Kidney (tissue), 14 donors: ENCODE data around the gene SRRM1. TPM values are rescaled to one million over a fixed set of nuclear protein-coding genes. Genes with fewer than 3 reads are reported as not detected.

ENCODE experiments used
- DNase-seq, 5 donors: peaks; one replicate each; pipeline ENCODE4 v3.0.0-alpha.2; 2013 to 2020
- FAIRE-seq: peaks from 2 replicates; lab custom pipeline; 2012; peaks lifted over from hg19 to GRCh38; lab: Jason Lieb, UNC
- H3K27ac ChIP-seq, 2 donors: one replicate each; pipeline ENCODE4 v1.7.0; 2013; ENCODE audit warnings: low read depth in 2 of 2, low read length in 2 of 2, inconsistent platforms in 1 of 2
- H3K27me3 ChIP-seq: one replicate; pipeline ENCODE4 v1.7.1; 2013; ENCODE audit warnings: low read length, inconsistent platforms; ENCODE audit not compliant: control insufficient read depth, insufficient read depth
- H3K36me3 ChIP-seq, 3 donors: one replicate each; pipeline versions ENCODE4 v1.7.0 to v1.7.1; 2013; ENCODE audit warnings: low read length in 3 of 3, control low read depth in 1 of 3, inconsistent platforms in 1 of 3; ENCODE audit not compliant: insufficient read depth in 3 of 3, control insufficient read depth in 2 of 3
- H3K4me1 ChIP-seq, 3 donors: one replicate each; pipeline versions ENCODE4 v1.7.0 to v1.7.1; 2013; ENCODE audit warnings: low read length in 3 of 3, inconsistent platforms in 1 of 3, low read depth in 1 of 3; ENCODE audit not compliant: control insufficient read depth in 2 of 3, insufficient read depth in 2 of 3
- H3K4me3 ChIP-seq, 3 donors: one replicate each; pipeline versions ENCODE4 v1.7.0 to v1.8.1; 2013; ENCODE audit warnings: low read length in 3 of 3, control low read depth in 1 of 3, inconsistent platforms in 1 of 3
- H3K9ac ChIP-seq, 3 donors: one replicate each; pipeline versions ENCODE4 v1.7.0 to v1.7.1; 2013; ENCODE audit warnings: low read length in 3 of 3, control low read depth in 1 of 3, inconsistent platforms in 1 of 3
- H3K9me3 ChIP-seq, 3 donors: one replicate each; pipeline versions ENCODE4 v1.7.0 to v1.7.1; 2013; ENCODE audit warnings: low read length in 3 of 3, control low read depth in 1 of 3, inconsistent platforms in 1 of 3; ENCODE audit not compliant: control insufficient read depth in 2 of 3, insufficient read depth in 1 of 3
- intact Hi-C: fragments of 100-400 bp; cut with DNase I; formaldehyde crosslinking; loops from one replicate; pipeline ENCODE4 v1.11.1; 2022
- polyA plus RNA-seq: library from polyadenylated mRNA; stranded (reverse); fragments of 350-450 nt; fragmentation: Illumina TruSeq; extraction: RNeasy Lipid Tissue Mini Kit (QIAGEN cat#74804); gene quantifications from one replicate; pipeline ENCODE4 v1.2.3, GENCODE V29; 2014; ENCODE audit warnings: low read depth, low replicate concordance; ENCODE audit not compliant: insufficient read depth
- total RNA-seq: library from RNA; stranded (reverse); fragmentation: NEBNext Ultra II Directional; extraction: Animal tissue kit (Norgen Biotek cat#: 25700); gene quantifications from one replicate; pipeline ENCODE4 v1.2.1, GENCODE V29; 2021
- TF ChIP-seq, protein P1 (sequence below): IDR thresholded peaks from 3 replicates; pipeline ENCODE4 v1.5.1; 2012; ENCODE audit warnings: mild to moderate bottlenecking, moderate library complexity, borderline replicate concordance; ENCODE audit not compliant: insufficient read depth; ENCODE audit errors: extremely low read depth
- donor health status: control.
- donor health status: control.
- donor health status: control.
- donor health status: control.
- donor health status: control.
- donor health status: DM: yes; HTN: yes; CAD: no.
- donor health status: Normal renal cell carcinoma (clear cell type).

SRRM1 gene
- total and polyA plus RNA-seq, 2 donors from 2014 or later = 21.1 to 123 TPM

DNA sequence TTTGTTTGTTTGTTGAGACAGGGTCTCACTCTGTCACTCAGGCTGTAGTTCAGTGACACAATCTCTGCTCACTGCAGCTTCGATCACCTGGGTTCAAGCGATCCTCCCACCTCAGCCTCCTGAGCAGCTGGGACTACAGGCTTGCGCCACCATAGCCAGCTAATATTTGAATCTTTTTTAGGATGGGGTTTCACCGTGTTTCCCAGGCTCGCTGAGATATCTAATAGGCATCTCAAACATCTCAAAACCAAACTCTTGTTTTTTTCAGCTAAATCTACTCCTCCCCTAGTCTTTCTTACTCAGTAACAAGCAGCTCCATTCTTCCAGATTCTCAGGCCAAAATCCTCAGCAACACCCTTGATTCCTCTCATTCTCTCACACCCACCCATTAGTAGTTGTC, 22.0 kb upstream of the SRRM1 start:
- Histone ChIP-seq H3K36me3 (no peaks in the 10 kb centered on the region), H3K9ac (no peak overlapping the region), H3K27ac (no peak overlapping the region), H3K4me1 (no peaks in the 10 kb centered on the region), H3K4me3 (no peak overlapping the region), H3K9me3 (no peaks in the 10 kb centered on the region), H3K27me3 (no peaks in the 10 kb centered on the region)
- FAIRE-seq (no peak), DNase-seq (no peak)
- TF ChIP-seq, protein P1, sequence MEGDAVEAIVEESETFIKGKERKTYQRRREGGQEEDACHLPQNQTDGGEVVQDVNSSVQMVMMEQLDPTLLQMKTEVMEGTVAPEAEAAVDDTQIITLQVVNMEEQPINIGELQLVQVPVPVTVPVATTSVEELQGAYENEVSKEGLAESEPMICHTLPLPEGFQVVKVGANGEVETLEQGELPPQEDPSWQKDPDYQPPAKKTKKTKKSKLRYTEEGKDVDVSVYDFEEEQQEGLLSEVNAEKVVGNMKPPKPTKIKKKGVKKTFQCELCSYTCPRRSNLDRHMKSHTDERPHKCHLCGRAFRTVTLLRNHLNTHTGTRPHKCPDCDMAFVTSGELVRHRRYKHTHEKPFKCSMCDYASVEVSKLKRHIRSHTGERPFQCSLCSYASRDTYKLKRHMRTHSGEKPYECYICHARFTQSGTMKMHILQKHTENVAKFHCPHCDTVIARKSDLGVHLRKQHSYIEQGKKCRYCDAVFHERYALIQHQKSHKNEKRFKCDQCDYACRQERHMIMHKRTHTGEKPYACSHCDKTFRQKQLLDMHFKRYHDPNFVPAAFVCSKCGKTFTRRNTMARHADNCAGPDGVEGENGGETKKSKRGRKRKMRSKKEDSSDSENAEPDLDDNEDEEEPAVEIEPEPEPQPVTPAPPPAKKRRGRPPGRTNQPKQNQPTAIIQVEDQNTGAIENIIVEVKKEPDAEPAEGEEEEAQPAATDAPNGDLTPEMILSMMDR = no peak
- intact Hi-C loops = no loop called here

DNA sequence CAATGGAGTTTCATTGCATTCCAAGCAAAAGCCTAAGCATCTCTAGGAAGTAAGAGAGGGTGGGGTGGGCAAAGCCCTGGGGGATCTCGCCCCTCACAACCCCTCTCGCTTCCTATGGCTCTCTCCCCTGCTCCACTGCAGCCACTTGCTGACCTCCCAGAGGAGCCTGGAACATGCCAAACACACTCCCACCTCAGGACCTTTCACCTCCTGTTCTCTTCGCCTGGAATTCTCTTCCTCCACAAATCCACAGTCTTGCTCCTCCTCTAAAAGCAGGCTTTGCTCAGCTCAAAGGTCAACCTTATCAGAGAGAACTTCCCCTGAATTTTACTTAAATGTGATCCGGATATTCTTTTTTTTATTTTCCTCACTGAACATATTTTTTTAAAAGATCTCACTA, 20.9 kb upstream of the SRRM1 start:
- Histone ChIP-seq H3K36me3 (no peaks in the 10 kb centered on the region), H3K4me1 (no peaks in the 10 kb centered on the region), H3K4me3 (no peak overlapping the region), H3K9me3 (no peaks in the 10 kb centered on the region), H3K27ac (no peak overlapping the region), H3K9ac (no peak overlapping the region), H3K27me3 (no peaks in the 10 kb centered on the region)
- DNase-seq (peak in 1 of 5 donors; percentile 33), FAIRE-seq (no peak)
- intact Hi-C loops = no loop called here
- TF ChIP-seq, protein P1 = no peak

DNA sequence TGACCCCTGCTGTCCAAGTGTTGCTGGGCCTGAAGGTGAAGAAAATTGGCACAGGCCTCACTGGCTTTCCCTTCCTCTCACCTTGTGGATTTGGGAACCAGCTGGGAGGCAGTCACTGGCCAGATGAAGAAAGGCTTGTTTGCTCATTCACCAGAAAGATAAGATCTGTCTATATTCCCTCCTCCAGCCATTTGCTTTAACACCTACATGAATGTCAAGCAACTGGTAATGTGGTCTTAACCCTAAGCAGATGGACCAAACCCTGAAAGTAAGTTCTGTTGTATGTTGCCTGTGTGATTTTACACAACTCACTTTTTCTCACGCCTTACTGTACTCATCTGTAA, 10.3 kb upstream of the SRRM1 start:
- Histone ChIP-seq H3K9ac (no peak overlapping the region), H3K27ac (no peak overlapping the region), H3K4me1 (no peaks in the 10 kb centered on the region), H3K36me3 (no peaks in the 10 kb centered on the region), H3K4me3 (no peak overlapping the region), H3K9me3 (no peaks in the 10 kb centered on the region), H3K27me3 (no peaks in the 10 kb centered on the region)
- TF ChIP-seq, protein P1 = no peak
- no peak for FAIRE-seq
- intact Hi-C loops = no loop called here
- DNase-seq = no peak

DNA sequence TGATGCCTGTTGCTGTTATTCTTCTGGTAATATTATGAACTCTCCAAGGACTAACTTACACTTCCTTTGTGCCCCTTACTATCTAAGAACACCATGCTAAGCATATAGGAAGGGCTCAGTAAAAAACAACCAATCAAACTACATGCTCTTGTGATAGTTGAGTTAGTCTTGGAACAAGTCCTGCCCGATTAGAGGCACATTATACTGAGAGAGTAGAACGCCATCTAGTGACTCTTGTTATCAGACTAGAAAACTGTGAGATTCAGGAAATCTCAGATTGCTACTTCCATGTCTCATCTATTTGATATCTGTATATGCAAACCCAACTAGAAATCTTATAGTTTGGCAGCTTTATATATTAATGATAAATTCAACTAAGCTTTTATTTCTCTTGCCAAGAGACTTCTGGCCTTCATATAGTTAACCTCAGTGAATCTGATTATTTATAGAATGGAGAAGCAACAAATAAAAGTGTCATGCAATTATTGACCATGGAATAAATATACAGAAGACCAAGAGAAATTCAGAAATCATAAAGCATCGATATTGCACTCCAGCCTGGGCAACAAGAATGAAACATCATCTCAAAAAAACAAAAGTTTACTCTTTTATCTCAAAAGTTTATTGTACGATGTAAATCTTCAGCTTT, 7.8 kb upstream of the SRRM1 start:
- Histone ChIP-seq H3K4me1 (no peaks in the 10 kb centered on the region), H3K27me3 (no peaks in the 10 kb centered on the region), H3K27ac (no peak overlapping the region), H3K9me3 (no peaks in the 10 kb centered on the region), H3K4me3 (no peak overlapping the region), H3K9ac (no peak overlapping the region), H3K36me3 (no peaks in the 10 kb centered on the region)
- intact Hi-C loops = loop anchor here (5.0 kb wide), 1 partner anchor 438 kb away; no protein-coding TSS in a partner anchor
- DNase-seq (peak in 2 of 5 donors; percentile 75 to 87), FAIRE-seq (peak; percentile 91)
- TF ChIP-seq, protein P1 = peak; percentile 55
